Measurements from ENCODE around the gene MUC6.

GRCh38 chr11:1002406-1002984 is 34.0 kb downstream of the MUC6 start:
- TF ChIP-seq CTCF (IDR thresholded peaks at IDR 0.05), result no peak
- TF ChIP-seq EP300 (IDR thresholded peaks at IDR 0.05), result no peak
- no peak for TF ChIP-seq POLR2A (IDR thresholded peaks at IDR 0.05; ENCODE audit: low read depth)
